Right ventricle myocardium superior (tissue), 1 donor: ENCODE measurements around the gene SLC25A17. TPM values are rescaled to one million over a fixed set of nuclear protein-coding genes. Genes with fewer than 3 reads are reported as not detected.
"Not testable (repeated sequence)": the region's sequence is repeated elsewhere in the genome, so short reads cannot be mapped to it uniquely, and the experiment has no call there.

ENCODE experiments used
- ATAC-seq: fragments of 200-7000 bp; cut with Tn5 transposase; one replicate; pipeline ENCODE4 v1.9.1; 2020; ENCODE audit warnings: mild to moderate bottlenecking; ENCODE audit not compliant: poor library complexity
- DNase-seq: peaks from one replicate; pipeline ENCODE4 v3.0.0-alpha.2; 2020
- intact Hi-C: fragments of 100-400 bp; cut with DNase I; formaldehyde crosslinking; loops from one replicate; pipeline ENCODE4 v1.11.2; 2022
- long read RNA-seq: library from polyadenylated mRNA; unstranded; transcript quantifications from one replicate; pipeline ENCODE4 v2.0.0, GENCODE V29; 2021
- total RNA-seq: library from RNA; stranded (reverse); fragmentation: NEBNext Ultra II Directional; extraction: Animal tissue kit (Norgen Biotek cat#: 25700); gene quantifications from one replicate; pipeline ENCODE4 v1.2.1, GENCODE V29; 2021
- donor health status: DM: no; HTN: yes; CAD: no; lungs with severe emphysema.

SLC25A17 gene, protein sequence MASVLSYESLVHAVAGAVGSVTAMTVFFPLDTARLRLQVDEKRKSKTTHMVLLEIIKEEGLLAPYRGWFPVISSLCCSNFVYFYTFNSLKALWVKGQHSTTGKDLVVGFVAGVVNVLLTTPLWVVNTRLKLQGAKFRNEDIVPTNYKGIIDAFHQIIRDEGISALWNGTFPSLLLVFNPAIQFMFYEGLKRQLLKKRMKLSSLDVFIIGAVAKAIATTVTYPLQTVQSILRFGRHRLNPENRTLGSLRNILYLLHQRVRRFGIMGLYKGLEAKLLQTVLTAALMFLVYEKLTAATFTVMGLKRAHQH
- total RNA-seq = 3.3 TPM
- long read RNA-seq, partial matches to known transcripts = 0 of 8 reads
- long read RNA-seq, other reads (novel, unspliced or antisense) = 4 of 8 reads

DNA sequence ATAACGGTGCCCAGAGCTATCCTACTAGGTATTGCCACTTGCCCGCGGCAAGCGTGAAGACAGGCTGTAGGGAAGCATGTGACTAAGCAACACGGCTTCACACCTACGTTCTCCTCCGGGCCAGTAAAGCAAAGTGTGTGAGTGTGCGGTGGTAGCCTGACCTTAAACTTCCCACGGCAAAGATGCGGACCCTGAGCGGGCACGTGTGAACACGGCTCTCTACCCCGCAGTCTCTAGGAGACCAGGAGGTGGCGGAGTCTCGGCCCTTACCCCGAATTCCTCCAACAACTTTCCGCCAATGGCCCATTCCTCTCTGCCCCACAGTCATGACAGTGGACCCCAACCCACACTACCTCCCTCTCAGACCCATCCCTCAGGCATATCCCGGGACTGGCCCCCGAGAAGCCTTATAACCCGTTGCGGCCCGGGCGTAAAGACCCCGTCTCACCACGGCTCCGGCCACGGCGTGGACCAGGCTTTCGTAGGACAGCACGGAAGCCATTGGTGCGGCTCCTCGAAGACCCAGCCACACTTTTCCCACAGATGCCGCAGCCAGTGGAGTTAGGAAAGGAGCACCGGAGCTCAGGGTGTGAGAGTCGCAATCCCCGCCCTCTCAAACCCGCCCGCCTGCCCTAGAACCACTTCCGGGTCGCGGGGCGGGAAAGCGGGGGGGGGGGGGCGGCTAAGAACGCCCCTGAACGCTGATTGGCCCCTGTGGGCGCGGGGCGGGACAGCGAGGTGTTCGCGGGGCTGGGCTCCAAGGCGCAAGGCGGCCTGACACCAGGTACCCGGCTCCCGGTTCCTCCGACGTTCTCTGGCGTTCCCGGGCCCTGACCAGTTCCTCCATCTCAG is at the start of gene SLC25A17:
TSS of gene SLC25A17 (minus strand) at position 600 of the 852 bp plus-strand sequence. CDS start at position 502, 98 bp downstream.
- intact Hi-C loops = no loop called here
- peak; percentile 92 for DNase-seq
- ATAC-seq = peak; percentile 98

DNA sequence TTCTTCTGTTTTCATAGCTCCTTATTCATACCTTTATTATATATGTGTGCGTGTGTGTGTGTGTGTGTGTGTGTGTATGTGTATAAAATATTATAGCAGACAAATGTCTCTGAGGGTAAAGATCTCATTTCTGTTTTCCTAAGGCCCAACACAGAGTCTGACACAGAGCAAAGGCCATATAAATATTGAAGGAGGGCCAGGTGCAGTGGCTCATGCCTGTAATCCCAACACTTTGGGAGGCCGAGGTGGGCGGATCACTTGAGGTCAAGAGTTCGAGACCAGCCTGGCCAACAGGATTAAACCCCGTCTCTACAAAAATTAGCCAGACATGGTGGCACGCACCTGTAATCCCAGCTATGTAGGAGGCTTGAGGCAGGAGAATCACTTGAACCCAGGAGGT is 49.2 kb upstream of the SLC25A17 start:
- ATAC-seq, DNase-seq, intact Hi-C loops: not testable (repeated sequence)

- intact Hi-C loops = no loop called here
- ATAC-seq = no peak
- no peak for DNase-seq
These were observed 48.0 kb upstream of the SLC25A17 start for GRCh38 chr22:40867109-40867508.

DNA sequence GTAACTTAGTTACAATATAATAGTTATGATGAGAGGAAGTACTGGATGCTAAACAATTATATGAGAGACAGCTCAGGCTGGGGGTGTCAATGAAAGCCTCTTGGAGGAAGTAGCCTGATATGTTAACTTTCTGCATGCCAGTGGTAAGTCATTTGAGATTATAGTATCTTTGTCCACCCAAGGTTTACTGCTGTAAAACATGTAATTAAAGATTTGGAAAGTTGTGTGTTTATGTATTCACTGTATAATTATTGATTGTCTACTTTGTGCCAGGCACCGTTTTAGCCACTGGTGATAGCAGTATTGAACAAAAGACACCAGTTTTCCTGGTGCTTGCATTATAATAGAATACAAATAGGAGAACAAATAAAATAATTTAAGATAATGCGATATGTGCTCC is 43.4 kb upstream of the SLC25A17 start:
- intact Hi-C loops = no loop called here
- ATAC-seq (no peak), DNase-seq (no peak)

GRCh38 chr22:40862013-40862412 is 42.9 kb upstream of the SLC25A17 start, which contains the start of gene DNAJB7:
Gene DNAJB7 (minus strand): TSS chr22:40862113. CDS start chr22:40861994, 119 bp downstream.
- no peak for ATAC-seq

DNA sequence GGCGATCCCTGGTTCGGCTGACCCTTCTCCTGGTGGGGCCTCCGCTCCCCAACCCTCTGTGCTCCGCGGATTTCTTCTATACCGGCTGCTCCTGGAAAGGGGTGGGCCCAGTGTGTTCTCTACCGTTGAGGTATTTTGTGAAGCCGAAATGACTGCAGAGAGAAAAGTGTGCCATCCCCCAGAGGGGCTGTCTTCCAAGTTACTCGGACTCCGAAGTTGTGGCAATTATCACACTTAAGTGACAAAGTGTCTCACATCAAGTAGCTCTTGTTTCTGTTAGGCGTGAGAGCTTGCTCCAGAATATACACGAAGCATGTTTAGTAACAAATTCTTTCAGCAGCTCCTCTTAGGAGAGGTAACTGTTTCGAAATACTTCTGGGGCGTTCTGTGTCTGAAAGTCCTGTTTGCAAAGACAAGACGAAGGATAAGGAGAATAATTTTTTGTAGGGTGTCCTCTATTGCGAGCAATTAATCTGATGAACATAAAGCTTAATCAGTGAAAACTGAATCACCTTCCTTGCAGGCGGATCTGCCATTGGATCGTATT is 38.2 kb upstream of the SLC25A17 start:
- ATAC-seq = no peak
- DNase-seq = no peak
- intact Hi-C loops = no loop called here

More at GRCh38 chr22:40862013-40862412, 42.9 kb upstream of the SLC25A17 start, which contains the start of gene DNAJB7:
- intact Hi-C loops = no loop called here
- DNase-seq = no peak

GRCh38 chr22:40856513-40857308 is 37.6 kb upstream of the SLC25A17 start, which contains the start of the genes ST13 and XPNPEP3:
Gene ST13 (minus strand): TSS chr22:40856639. CDS start chr22:40856540, 99 bp downstream.
Gene XPNPEP3 (plus strand): TSS chr22:40857148. CDS start chr22:40857182, 34 bp downstream.
- ATAC-seq (peak; percentile 98), DNase-seq (peak; percentile 98)
- intact Hi-C loops = no loop called here

DNA sequence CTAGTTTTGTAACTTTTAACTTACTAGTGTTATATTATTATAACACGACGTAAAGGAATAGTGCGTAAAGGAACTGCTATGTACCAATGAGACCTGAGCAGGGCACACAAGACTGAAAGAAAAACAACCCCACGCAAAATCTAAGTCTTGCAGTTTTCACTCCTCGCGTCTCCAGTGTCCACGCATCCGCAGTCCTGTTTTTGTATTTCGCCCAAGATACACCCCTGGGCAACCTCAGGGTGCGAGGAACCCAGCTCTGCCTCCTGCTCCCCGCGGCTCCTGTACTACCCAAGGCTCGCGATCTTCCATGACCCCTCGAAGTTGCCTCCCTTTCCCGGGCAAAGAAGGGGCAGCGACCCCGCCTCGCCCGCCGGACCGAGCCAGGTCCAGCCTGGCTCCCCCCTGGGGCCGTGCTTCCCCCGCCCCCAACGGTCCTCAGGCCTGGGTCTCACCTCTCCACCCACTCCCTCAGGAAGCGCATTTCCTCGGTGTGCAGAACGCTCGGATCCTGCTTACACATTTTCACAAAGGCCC is 36.9 kb upstream of the SLC25A17 start:
- ATAC-seq (peak; percentile 32), DNase-seq (no peak)
- intact Hi-C loops = no loop called here

DNA sequence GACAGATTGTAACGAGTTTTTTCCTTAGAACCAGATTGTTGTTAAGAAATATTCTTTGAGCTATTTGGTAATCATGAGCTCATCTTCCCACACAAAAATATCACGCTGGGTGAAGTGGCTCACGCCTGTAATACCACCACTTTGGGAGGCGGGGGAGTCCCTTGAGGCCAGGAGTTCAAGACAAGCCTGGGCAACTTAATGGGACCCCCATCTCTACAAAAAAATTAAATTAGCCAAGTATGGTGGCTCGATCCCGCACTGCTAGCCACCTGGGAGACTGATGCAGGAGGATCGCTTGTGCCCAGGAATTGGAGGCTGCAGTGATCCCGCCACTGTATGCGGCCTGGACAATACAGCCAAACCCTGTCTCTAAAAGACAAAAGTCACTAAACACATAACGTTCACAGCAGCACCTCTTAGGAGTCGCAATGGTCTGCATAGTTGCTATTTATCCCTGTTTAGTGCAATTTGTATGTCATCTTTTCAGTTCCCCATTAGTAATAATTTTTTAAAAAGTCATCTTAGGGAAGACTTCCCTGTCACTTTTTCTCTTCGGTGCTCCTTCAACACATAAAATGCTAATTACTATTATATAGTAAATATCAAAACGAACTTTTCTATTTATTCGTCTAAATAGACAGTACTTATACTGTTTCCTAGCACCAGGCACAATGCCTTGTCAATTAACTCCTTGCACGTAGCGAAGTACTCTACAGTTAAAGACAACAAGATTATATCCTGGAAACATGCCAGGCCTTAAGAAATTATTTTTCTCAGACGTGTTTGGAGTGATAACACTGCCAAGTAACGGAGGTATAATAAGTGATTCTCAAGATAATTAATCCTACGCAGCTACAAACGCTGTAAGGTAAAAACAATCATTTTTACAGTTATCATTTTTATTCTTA is 36.2 kb upstream of the SLC25A17 start:
- DNase-seq (no peak), ATAC-seq (no peak)
- intact Hi-C loops = no loop called here

DNA sequence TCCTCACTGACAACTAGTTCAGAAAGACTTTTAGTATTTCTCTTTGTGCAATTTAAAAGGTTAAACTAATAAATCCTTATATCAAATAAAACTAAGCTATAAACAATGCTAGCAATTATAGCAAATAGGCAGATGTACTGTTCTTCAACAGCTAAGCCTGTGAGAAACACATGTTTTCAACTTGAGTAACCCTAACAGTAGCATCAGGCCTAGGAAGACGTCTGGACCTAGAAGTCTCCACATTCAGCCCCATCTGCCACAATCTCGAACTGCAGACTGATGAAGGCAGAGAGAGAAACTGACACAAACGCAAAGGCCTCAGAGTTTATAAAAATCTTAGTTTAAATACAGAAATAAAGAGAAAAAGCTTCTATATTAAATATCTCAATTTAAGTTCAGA is 34.8 kb upstream of the SLC25A17 start:
- DNase-seq = no peak
- intact Hi-C loops = no loop called here
- no peak for ATAC-seq

- ATAC-seq (no peak), DNase-seq (no peak)
- intact Hi-C loops = no loop called here
These were observed 34.2 kb upstream of the SLC25A17 start for GRCh38 chr22:40853333-40853732.

DNA sequence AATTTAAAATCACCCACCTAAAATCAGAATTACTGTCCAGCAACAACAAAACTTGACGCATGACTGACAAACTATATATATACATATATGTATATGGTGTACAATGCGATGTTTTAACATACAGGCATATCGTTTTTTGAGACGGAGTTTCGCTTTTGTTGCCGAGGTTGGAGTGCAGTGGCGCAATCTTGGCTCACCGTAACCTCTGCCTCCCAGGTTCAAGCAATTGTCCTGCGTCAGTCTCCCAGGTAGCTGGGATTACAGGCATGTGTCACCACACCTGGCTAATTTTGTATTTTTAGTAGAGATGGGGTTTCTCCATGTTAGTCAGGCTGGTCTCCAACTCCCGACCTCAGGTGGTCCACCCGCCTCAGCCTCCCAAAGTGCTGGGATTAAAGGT is 26.7 kb upstream of the SLC25A17 start:
- ATAC-seq, intact Hi-C loops: not testable (repeated sequence)

DNA sequence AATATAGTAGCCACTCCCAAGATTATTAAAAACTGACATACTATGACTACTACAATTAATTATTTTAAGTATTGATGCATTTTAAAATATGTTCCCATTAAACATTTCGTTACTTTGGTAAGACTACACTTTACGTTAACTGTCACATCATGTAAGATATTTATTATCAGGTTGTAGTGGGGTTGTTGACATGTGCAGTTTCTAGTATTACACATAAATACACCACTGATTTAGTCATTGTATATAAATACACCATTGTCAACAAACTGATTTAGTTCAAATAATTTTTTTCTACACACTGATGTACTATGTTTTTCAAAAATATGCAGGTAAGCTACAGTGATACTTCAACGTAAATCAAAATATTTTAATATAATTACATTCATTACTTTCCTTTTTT is 25.8 kb upstream of the SLC25A17 start:
- intact Hi-C loops = no loop called here
- ATAC-seq (no peak), DNase-seq (no peak)

More for the DNA sequence above, 26.7 kb upstream of the SLC25A17 start:
- not testable (repeated sequence) for DNase-seq

DNA sequence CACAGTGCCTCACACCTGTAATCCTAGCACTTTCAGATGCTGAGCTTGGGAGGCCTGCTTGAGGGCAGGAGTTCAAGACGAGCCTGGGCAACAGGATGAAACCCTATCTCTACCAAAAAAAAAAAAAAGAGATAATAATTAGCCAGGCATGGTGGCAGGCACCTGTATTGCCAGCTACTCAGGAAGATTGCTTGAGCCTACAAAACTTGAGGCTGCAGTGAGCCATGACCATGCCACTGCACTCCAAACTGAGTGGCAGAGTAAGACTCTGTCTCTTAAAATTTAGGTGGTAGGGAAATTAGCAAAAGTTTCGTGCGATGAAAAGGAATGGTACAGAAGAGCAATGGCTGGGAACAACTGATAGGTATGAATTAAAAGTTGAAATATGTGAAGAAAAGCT is 19.3 kb upstream of the SLC25A17 start:
- no peak for ATAC-seq
- intact Hi-C loops = loop anchor here (10.0 kb wide), 1 partner anchor 326 kb away; no protein-coding TSS in a partner anchor
- DNase-seq = no peak

DNA sequence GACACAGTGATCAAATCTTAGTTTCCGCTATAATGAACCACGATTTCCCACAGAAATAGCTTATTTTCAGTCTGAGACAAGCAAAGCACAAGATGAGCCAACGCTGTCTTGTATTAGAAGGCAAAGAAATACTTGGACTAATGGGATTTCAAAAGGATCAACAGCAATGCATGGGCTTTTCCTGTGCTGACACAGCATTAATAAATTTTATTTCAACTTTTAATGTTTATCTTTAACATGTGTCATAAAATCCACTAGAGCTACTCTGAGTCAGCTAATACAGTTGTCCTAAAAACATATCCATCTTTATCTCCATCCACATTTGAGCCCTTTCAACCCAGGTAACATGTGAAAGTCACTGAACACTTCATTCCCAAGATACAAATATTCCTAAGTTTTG is 15.5 kb upstream of the SLC25A17 start:
- ATAC-seq = no peak
- intact Hi-C loops = loop anchor here (10.0 kb wide), 1 partner anchor 330 kb away; no protein-coding TSS in a partner anchor
- no peak for DNase-seq

DNA sequence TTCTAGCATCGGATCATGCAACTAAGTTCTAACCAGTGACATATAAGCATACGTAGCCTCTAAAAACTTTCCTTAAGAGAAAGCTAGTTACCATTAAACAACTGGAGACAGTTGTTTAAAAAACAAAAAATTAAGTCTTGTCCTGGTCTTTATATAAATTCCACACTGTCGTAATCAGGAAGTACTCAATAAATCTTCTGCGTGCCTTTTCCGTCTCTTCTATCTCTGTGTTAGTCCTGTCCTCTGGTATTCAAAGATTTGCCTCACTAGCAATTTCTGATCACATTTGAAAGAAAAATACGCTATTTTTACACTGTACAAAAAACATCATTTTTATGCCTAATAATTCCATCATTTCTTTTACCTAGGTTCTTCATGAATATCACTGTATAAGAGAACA is 10.0 kb upstream of the SLC25A17 start:
- intact Hi-C loops = no loop called here
- DNase-seq (no peak), ATAC-seq (no peak)
